Measurements from ENCODE around the gene NCK2.

NCK2 gene

DNA sequence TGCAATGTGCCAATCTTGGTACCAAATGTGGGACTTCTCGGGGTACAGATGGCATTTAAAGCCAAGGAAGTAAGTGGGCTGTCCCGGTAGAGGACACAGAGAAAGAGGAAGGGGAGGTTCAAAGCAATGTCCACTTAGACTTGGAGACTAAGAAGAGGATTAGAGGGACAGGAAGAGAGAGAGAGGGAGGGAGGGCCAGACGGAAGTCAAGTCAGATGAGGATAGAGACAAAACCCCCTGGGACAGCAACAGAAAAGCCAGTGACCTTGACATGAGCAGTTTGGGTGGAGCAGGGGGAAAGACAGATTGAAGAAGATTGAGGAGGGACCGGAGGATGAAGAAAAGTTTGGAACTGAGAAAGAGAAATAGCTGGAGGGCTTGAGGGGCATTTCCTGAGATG, 164.5 kb downstream of the NCK2 start:
- no peaks in the 10 kb centered on the region for H3K27me3 ChIP-seq (ENCODE audit: insufficient read depth, insufficient read length)
- H3K9me3 ChIP-seq (ENCODE audit: insufficient read depth, low read length), result no peaks in the 10 kb centered on the region
- no peak overlapping the region for H3K9ac ChIP-seq (ENCODE audit: insufficient read length, low read depth)
- TF ChIP-seq YY1 (IDR thresholded peaks at IDR 0.05; ENCODE audit: insufficient read depth, insufficient read length), result no peak
- TF ChIP-seq SUZ12 (IDR thresholded peaks at IDR 0.05; ENCODE audit: extremely low read depth, insufficient read depth, insufficient read length), result no peak
- TF ChIP-seq ZNF274 (IDR thresholded peaks at IDR 0.05; ENCODE audit: low read depth, low read length), result no peak
- no peaks in the 10 kb centered on the region for H3K4me1 ChIP-seq (ENCODE audit: insufficient read depth, insufficient read length)
- H3K36me3 ChIP-seq (ENCODE audit: insufficient read depth, insufficient read length, low read length), result no peaks in the 10 kb centered on the region
- no peak overlapping the region for H3K4me3 ChIP-seq (ENCODE audit: insufficient read length, low read depth)
- DNase-seq (ENCODE audit: low read depth, low spot score), result no peak

DNA sequence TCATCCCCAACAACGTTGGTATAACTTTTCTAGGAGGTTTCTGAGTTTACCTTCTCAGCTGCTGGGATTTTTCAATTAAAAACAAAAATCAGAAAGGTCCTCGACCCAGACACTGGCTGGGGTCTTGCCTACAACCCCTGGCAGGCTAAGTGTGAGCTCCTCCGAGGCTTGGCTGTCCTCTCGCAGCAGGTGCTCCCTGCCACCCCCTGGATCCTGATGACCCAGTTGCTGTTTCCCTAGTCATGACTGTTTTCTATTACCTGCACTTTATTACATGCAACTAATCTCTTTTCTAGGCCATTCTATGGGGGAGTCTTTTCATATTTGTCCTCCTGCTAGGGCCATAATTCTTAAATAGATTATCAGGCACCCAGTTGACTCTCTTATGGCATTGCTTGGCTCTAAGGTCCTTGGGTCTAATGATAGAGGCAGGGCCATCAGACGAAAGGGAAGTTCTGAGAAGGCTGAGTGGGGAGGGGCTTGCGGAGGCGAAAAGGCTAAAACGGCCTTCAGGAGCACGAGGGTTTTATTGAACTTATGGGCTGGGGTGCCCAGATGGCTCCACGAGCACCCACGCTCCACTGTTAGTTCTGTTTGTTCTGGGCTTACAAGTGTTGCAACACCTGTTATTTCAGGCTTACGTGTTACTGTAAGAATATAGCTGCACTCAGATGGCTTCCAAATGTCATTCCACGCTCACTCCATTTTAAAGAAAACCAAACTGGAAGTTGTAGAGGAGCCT, 166.0 kb downstream of the NCK2 start:
- Histone ChIP-seq H3K4me3 (ENCODE audit: insufficient read length, low read depth) (no peak overlapping the region), H3K36me3 (ENCODE audit: insufficient read depth, insufficient read length, low read length) (no peaks in the 10 kb centered on the region), H3K4me1 (ENCODE audit: insufficient read depth, insufficient read length) (no peaks in the 10 kb centered on the region), H3K9me3 (ENCODE audit: insufficient read depth, low read length) (peaks cover 11% of the 10 kb centered on the region), H3K9ac (ENCODE audit: insufficient read length, low read depth) (no peak overlapping the region), H3K27me3 (ENCODE audit: insufficient read depth, insufficient read length) (no peaks in the 10 kb centered on the region)
- no peak for TF ChIP-seq ZNF274 (IDR thresholded peaks at IDR 0.05; ENCODE audit: low read depth, low read length)
- TF ChIP-seq YY1 (IDR thresholded peaks at IDR 0.05; ENCODE audit: insufficient read depth, insufficient read length), result no peak
- TF ChIP-seq SUZ12 (IDR thresholded peaks at IDR 0.05; ENCODE audit: extremely low read depth, insufficient read depth, insufficient read length), result no peak
- no peak for DNase-seq (ENCODE audit: low read depth, low spot score)

DNA sequence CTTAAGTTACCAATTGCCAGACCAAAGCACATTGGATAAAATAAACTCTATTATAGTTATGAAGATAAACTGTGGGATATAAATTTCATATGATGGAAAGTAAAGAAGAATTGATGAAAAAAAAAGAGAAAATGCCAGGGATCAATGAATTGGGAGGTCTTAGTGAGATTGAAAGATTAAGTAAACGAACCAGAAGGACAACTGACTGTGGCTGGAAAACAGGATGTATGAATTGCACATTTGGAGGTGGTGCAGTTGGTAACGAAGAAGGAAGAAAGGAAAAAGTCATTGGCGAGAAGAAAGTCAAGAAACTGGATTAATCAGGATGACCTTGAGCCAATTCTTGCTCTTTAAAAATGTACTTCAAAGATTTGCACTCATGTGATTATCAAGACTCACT, 166.7 kb downstream of the NCK2 start:
- Histone ChIP-seq H3K4me3 (ENCODE audit: insufficient read length, low read depth) (no peak overlapping the region), H3K9ac (ENCODE audit: insufficient read length, low read depth) (no peak overlapping the region), H3K4me1 (ENCODE audit: insufficient read depth, insufficient read length) (no peaks in the 10 kb centered on the region), H3K36me3 (ENCODE audit: insufficient read depth, insufficient read length, low read length) (no peaks in the 10 kb centered on the region), H3K9me3 (ENCODE audit: insufficient read depth, low read length) (peaks cover 12% of the 10 kb centered on the region), H3K27me3 (ENCODE audit: insufficient read depth, insufficient read length) (no peaks in the 10 kb centered on the region)
- no peak for DNase-seq (ENCODE audit: low read depth, low spot score)
- TF ChIP-seq SUZ12 (IDR thresholded peaks at IDR 0.05; ENCODE audit: extremely low read depth, insufficient read depth, insufficient read length) (no peak), ZNF274 (IDR thresholded peaks at IDR 0.05; ENCODE audit: low read depth, low read length) (no peak), YY1 (IDR thresholded peaks at IDR 0.05; ENCODE audit: insufficient read depth, insufficient read length) (no peak)

DNA sequence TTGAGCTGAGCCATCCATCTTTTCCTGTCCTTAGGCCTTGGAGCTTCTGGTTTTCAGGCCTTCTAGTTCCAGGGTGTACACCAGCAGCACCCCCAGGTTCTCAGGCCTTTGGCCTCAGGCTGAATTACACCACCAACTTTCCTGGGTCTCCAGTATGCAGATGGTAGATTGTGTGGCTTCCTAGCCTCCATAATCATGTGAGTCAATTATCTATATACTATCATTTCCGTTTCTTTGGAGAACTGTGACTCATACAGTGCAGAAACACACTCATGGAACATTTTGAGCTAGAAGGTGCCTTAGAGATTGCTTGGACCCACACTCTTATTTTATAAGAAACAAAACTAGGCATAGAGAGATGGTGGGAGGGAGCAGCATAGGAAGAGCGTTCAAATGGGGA, 167.4 kb downstream of the NCK2 start:
- no peak for DNase-seq (ENCODE audit: low read depth, low spot score)
- Histone ChIP-seq H3K4me3 (ENCODE audit: insufficient read length, low read depth) (no peak overlapping the region), H3K9me3 (ENCODE audit: insufficient read depth, low read length) (peaks cover 12% of the 10 kb centered on the region), H3K4me1 (ENCODE audit: insufficient read depth, insufficient read length) (no peaks in the 10 kb centered on the region), H3K27me3 (ENCODE audit: insufficient read depth, insufficient read length) (no peaks in the 10 kb centered on the region), H3K36me3 (ENCODE audit: insufficient read depth, insufficient read length, low read length) (no peaks in the 10 kb centered on the region), H3K9ac (ENCODE audit: insufficient read length, low read depth) (no peak overlapping the region)
- TF ChIP-seq SUZ12 (IDR thresholded peaks at IDR 0.05; ENCODE audit: extremely low read depth, insufficient read depth, insufficient read length) (no peak), YY1 (IDR thresholded peaks at IDR 0.05; ENCODE audit: insufficient read depth, insufficient read length) (no peak), ZNF274 (IDR thresholded peaks at IDR 0.05; ENCODE audit: low read depth, low read length) (no peak)

DNA sequence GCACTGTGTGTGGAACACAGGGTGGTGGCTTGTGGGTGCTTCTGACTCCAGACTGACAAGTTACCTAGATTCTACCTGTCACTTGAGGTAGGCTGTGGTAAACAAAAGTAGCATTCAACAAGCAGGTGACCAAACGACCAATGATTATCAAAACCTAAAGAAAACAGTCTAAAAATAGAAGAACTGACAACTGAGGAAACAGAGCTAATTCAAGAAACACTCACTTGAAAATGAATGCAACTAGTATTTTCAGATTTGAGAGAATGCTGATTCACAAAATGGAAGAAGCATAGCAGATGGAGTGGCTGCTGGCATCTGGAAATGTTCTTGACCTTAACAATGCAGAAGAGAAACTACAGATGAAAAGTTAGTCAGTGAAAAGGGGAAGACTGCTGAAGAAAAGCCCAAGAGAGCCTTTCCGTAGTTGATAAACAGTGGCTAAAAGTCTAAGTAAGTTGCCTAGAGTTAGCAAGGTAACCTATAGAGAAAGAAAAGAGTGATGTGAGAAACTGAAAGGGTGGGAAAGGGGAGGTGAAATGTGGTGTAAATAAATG, 170.4 kb downstream of the NCK2 start:
- Histone ChIP-seq H3K36me3 (ENCODE audit: insufficient read depth, insufficient read length, low read length) (no peaks in the 10 kb centered on the region), H3K4me3 (ENCODE audit: insufficient read length, low read depth) (no peak overlapping the region), H3K27me3 (ENCODE audit: insufficient read depth, insufficient read length) (no peaks in the 10 kb centered on the region), H3K9ac (ENCODE audit: insufficient read length, low read depth) (no peak overlapping the region), H3K4me1 (ENCODE audit: insufficient read depth, insufficient read length) (no peaks in the 10 kb centered on the region), H3K9me3 (ENCODE audit: insufficient read depth, low read length) (peaks cover 12% of the 10 kb centered on the region)
- DNase-seq (ENCODE audit: low read depth, low spot score), result no peak
- TF ChIP-seq ZNF274 (IDR thresholded peaks at IDR 0.05; ENCODE audit: low read depth, low read length) (no peak), YY1 (IDR thresholded peaks at IDR 0.05; ENCODE audit: insufficient read depth, insufficient read length) (no peak), SUZ12 (IDR thresholded peaks at IDR 0.05; ENCODE audit: extremely low read depth, insufficient read depth, insufficient read length) (no peak)

DNA sequence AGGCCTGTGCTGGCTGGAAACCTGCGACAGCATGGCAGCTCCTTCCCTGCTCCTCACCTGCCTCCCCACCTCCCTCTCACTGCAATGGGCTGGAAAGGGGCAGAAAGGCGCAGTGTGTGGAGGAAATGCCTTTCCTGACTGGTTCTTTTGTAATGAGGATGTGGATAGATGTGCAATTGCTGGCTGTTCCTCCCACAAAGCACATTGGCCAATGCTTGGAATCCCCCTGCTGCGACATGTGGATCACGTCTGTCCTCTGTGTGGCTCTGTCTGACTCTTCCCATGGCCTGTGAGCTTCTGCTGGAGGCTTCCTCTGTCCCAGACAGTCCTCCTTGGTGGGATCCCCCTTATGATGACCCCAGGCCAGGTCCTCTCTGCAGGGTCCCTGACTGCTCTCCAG, 172.5 kb downstream of the NCK2 start:
- Histone ChIP-seq H3K9ac (ENCODE audit: insufficient read length, low read depth) (no peak overlapping the region), H3K27me3 (ENCODE audit: insufficient read depth, insufficient read length) (no peaks in the 10 kb centered on the region), H3K36me3 (ENCODE audit: insufficient read depth, insufficient read length, low read length) (no peaks in the 10 kb centered on the region), H3K4me1 (ENCODE audit: insufficient read depth, insufficient read length) (no peaks in the 10 kb centered on the region), H3K4me3 (ENCODE audit: insufficient read length, low read depth) (no peak overlapping the region), H3K9me3 (ENCODE audit: insufficient read depth, low read length) (peaks cover 24% of the 10 kb centered on the region)
- TF ChIP-seq ZNF274 (IDR thresholded peaks at IDR 0.05; ENCODE audit: low read depth, low read length), result no peak
- no peak for TF ChIP-seq YY1 (IDR thresholded peaks at IDR 0.05; ENCODE audit: insufficient read depth, insufficient read length)
- no peak for TF ChIP-seq SUZ12 (IDR thresholded peaks at IDR 0.05; ENCODE audit: extremely low read depth, insufficient read depth, insufficient read length)
- no peak for DNase-seq (ENCODE audit: low read depth, low spot score)

DNA sequence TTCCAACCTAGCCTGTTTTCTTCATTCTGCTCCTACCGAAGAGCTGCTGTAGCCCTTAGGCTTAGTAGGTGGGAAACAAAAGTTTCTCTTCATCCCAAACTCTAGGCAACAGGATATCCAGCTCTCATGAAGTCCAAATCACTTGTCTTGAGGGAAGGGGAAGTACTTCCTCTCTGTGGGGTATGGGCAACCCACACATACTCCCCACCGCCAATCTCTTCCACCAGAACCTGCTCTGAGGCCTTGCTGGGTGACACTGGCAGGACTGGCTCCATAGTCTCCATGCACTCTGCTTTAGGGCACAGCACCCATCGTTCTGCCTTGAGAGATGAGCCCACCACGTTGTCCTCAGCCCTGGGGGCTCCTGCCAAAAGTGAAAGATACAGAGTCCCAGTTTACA, 173.0 kb downstream of the NCK2 start:
- H3K4me1 ChIP-seq (ENCODE audit: insufficient read depth, insufficient read length), result no peaks in the 10 kb centered on the region
- no peak overlapping the region for H3K4me3 ChIP-seq (ENCODE audit: insufficient read length, low read depth)
- peaks cover 24% of the 10 kb centered on the region for H3K9me3 ChIP-seq (ENCODE audit: insufficient read depth, low read length)
- no peaks in the 10 kb centered on the region for H3K36me3 ChIP-seq (ENCODE audit: insufficient read depth, insufficient read length, low read length)
- no peak for DNase-seq (ENCODE audit: low read depth, low spot score)
- H3K9ac ChIP-seq (ENCODE audit: insufficient read length, low read depth), result no peak overlapping the region
- no peaks in the 10 kb centered on the region for H3K27me3 ChIP-seq (ENCODE audit: insufficient read depth, insufficient read length)
- no peak for TF ChIP-seq SUZ12 (IDR thresholded peaks at IDR 0.05; ENCODE audit: extremely low read depth, insufficient read depth, insufficient read length)
- no peak for TF ChIP-seq ZNF274 (IDR thresholded peaks at IDR 0.05; ENCODE audit: low read depth, low read length)
- TF ChIP-seq YY1 (IDR thresholded peaks at IDR 0.05; ENCODE audit: insufficient read depth, insufficient read length), result no peak
